Suppressor macrophage treated with lipopolysaccharide for 1 hour (primary cell): ENCODE results near the gene TTC28.
"Not testable (repeated sequence)": the region's sequence is repeated elsewhere in the genome, so short reads cannot be mapped to it uniquely, and the experiment has no call there.

ENCODE experiments used
- DNase-seq, 3 donors: peaks; one replicate each; pipeline ENCODE4 v3.0.0-alpha.2; 2020 to 2022

The TTC28 gene

GRCh38 chr22:28123989-28124766 is 555.5 kb downstream of the TTC28 start:
- no peak for DNase-seq

DNA sequence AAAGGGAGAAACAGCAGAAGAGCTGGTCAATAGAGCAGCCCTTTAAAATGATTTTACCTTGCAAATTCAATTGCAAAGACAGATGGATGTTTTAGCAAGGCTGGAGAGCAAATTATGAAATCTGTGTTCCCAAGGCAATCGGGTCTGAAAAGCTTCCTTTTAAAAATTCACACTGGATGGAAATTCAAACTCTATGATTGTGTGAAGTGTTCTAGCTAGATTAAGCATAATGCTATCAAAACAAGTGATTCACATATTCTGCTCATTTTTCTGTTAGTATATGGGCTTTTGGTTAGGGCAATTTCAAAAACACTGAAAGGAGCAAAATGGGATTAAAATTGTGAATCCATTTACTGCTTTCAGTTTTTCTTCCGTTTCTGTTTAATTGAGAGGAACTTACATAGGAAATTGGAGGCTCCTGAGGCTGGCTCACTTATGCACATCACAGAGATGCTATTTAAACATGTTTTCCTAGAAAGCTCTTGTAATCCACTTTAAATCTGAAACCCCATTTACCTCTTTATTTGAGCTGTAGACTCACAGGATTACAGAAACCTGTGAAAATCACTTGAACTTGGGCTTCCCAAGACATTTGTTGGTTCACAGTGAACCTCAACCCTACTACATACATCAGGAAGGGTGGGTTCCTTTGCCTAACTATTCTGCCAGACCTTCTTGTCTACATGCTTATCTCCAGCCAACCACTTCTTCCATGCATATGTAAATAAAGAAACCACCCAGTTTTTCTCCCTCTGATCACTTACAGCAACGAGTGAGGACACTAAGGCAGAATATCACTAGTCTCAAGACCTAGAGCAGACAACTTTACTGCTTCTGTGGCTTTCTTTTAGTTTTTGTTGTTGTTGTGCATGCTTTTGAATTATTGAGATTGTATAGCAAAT is 558.7 kb downstream of the TTC28 start:
- DNase-seq: no peak

GRCh38 chr22:28118957-28119631 is 560.5 kb downstream of the TTC28 start:
- no peak for DNase-seq

DNA sequence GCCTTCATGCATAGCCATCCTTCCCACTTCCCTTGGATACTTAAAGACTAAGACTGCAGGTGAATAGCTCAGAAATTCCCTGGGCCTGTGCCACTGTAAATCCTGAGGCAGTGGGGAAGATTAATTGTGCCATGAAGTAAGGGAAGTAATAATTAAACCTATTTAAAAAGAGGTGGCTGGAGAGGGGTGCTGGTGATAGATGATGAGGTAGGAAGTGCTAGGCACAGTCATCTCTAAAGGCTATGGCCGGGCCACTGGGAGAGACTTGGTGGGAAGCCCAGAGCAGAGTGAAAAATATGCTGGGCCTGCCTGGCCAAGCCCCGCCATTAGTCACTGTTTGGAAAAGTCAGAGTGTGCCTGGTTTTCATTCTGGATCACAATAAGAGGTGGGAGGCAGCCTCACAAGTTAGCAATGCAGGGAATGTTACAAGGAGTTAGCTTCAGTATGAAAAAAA is 563.4 kb downstream of the TTC28 start:
- no peak for DNase-seq

- no peak for DNase-seq
These were observed 564.2 kb downstream of the TTC28 start for GRCh38 chr22:28115426-28115825.

DNA sequence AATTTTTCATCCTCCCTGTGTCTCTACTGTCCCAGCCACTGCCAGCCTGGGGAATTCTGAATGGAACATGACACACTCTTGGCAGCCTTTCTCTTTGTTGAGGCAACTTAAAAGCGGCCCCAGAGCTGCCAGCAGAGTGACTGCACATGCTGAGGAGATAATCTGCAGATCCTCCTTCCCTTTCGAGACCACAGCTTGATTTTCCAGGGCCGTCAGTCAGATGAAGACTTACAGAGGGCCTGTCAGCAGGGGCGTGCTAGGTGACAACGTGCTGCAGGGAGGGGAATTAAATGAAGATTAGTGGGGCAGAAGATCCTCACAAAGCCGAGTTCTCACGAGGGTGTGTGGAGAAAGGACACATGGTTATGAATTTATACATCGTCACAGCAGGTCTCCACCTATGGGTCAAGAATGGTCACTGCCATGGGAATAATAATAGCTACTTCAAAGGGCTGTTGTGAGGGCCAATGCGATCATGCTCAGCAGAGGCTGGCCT is 567.0 kb downstream of the TTC28 start:
- DNase-seq: peak; percentile 18 to 37 (median 33)

DNA sequence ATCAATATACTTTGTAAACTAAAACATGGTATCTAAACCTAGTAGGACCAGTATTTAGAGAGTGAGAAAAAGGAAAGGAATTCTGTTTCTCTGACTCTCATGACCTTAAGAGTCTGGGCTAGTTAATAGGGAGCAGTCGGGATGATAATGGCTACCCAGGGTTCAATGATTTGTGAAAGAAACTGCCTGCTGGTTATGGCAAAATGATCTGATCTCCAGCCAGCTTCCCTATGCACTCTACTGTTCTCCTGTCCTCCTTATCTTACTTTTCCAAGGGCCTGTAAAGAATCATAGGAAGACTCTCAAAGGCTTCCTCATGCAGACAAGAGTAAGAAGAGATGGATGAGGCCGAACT is 567.5 kb downstream of the TTC28 start:
- DNase-seq: no peak

GRCh38 chr22:28111501-28112189 is 568.0 kb downstream of the TTC28 start:
- DNase-seq: no peak

- DNase-seq: no peak
These were observed 570.8 kb downstream of the TTC28 start for GRCh38 chr22:28108851-28109250.

GRCh38 chr22:28106617-28107016 is 573.0 kb downstream of the TTC28 start:
- DNase-seq: no peak

DNA sequence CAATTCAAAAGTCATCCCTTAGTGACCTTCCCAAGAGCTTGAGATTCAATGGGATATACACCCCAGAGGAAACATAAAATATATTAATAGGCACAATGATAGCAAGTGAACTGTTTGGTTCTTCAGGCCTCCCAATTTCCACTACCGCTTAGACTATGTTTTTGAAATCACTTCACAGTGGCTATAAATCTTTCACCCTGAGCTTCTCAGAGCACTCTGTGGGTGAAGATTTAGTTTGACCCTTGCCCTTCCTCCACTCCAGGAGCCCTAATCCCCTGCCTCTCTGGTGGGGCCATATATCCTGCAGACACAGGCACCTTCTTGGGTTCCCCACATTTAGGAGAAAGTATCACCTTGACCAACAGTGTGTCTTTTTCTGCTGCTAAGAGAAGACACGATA is 573.7 kb downstream of the TTC28 start:
- no peak for DNase-seq

- DNase-seq: no peak
These were observed 574.2 kb downstream of the TTC28 start for GRCh38 chr22:28105413-28105812.

DNA sequence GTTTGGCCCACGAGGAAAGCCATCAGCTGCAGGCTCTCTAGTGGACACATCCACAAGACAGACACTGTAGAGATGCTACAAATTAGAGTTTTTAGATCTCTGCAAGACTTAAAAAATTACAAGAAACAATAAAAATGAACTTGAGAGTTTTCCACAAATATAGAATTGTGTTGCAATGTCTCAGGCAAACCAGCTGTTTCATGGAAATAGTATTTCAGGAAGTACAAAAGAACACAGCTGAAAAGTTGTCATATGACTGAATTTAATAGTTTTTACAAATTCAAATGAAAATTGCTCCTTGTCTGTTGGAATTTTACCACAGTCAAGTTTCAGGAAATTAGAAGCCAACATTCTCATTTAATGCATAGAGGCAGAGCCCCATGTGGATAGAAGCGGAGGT is 576.0 kb downstream of the TTC28 start:
- peak in 1 of 3 donors; percentile 25 for DNase-seq

- no peak for DNase-seq
These were observed 577.4 kb downstream of the TTC28 start for GRCh38 chr22:28102151-28102812.

DNA sequence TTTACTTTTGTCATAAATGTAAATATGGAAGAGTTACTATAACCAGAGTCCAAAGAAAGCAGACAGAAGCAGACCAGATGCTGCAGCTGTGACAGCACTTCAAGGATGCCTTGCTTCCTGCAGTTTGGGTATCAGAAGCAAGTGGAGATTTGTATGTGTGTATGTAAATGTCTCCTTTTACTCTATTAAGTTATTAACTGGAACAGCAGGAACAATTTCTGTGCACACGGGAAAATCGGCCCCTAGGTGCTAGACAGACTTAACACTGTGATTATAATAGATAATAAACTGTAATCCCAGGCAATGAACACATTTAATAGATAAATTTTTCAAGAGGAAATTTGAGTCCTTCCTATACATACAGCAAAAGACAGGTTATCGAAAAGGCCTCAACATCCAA is 582.0 kb downstream of the TTC28 start:
- DNase-seq: no peak

GRCh38 chr22:28096161-28096560 is 583.5 kb downstream of the TTC28 start:
- DNase-seq: no peak

DNA sequence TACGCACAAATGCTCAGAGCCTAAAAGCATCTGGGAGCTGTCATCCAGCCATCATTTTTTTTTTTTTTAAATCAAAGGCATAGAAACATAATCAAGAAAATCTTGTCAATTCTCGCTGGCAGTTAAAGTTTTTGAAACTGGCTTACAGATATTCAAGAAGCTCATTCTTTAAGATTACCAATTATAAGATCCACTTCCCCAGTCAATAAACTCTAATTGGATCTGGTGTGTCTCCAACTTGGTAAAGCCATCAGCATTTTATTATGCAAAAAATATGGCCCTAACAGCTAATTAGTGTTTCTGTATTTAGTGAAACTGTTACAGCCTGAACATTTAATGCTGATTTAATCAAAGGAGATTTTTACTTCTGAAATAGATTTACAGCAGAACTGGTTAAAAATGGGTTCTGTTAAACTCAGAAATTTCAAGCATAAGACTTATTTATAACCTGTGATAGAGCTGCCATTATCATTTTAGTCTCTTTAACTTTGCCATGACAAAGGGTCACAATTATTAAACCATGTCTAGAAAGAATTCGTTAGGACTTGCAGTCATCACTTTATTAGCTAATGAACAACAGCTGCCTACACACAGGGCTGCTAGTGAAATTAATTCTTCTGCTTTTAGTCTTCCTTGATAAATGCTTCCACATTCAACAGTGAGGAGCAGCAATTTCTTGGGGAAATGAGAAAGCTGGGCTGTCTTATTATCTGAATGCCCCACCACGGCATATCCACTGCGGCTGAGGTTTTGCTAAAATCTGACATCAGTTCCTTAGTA is 584.1 kb downstream of the TTC28 start:
- DNase-seq: no peak

GRCh38 chr22:28094771-28095170 is 584.9 kb downstream of the TTC28 start:
- DNase-seq: no peak

- no peak for DNase-seq
These were observed 585.9 kb downstream of the TTC28 start for GRCh38 chr22:28093711-28094110.

DNA sequence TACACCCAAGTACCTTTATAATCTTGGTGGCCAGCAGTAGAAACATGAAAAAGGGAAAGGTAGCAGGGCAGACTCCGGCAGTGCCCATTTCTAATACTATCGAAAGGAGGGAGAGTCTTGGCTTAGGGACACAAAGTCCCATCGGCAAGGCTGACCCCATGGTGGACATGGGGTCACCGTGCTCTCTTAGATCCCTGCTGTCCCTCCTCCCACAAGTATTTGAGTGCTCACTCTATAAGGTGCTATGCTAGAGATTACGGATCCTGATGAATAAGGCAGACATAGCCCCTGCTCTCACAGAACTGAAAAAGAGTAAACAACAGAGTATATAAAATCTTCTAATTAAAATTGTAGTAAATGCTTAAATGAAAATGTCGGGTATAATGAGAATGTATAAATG is 588.2 kb downstream of the TTC28 start:
- DNase-seq: no peak

GRCh38 chr22:28089541-28089940 is 590.1 kb downstream of the TTC28 start:
- not testable (repeated sequence) for DNase-seq
